Measurements from ENCODE around the gene B4GALNT1.

The B4GALNT1 gene

DNA sequence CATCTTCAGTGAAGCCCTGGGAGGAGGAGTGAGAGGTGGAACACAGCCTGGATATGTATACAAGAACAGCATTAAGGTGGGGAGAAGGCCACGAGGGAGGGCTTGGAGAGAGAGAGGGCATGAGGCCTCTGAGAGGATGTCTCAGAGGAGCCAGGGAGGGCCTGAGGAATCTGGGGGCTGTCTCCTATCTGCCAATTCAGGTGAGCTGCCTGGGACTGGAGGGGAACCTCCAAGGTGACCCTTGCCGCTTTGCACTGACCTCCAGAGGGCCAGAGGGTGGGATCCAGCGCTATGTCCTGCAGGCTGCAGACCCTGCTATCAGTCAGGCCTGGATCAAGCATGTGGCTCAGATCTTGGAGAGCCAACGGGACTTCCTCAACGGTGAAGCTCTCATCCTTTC lies 17.4 kb downstream of the B4GALNT1 start:
- TF ChIP-seq, protein P1, sequence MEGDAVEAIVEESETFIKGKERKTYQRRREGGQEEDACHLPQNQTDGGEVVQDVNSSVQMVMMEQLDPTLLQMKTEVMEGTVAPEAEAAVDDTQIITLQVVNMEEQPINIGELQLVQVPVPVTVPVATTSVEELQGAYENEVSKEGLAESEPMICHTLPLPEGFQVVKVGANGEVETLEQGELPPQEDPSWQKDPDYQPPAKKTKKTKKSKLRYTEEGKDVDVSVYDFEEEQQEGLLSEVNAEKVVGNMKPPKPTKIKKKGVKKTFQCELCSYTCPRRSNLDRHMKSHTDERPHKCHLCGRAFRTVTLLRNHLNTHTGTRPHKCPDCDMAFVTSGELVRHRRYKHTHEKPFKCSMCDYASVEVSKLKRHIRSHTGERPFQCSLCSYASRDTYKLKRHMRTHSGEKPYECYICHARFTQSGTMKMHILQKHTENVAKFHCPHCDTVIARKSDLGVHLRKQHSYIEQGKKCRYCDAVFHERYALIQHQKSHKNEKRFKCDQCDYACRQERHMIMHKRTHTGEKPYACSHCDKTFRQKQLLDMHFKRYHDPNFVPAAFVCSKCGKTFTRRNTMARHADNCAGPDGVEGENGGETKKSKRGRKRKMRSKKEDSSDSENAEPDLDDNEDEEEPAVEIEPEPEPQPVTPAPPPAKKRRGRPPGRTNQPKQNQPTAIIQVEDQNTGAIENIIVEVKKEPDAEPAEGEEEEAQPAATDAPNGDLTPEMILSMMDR (conservative IDR thresholded peaks at IDR 0.05; ENCODE audit: low read length): no peak
- no peak overlapping the region for H3K4me3 ChIP-seq (ENCODE audit: low read length)
- DNase-seq (ENCODE audit: low read depth): no peak

DNA sequence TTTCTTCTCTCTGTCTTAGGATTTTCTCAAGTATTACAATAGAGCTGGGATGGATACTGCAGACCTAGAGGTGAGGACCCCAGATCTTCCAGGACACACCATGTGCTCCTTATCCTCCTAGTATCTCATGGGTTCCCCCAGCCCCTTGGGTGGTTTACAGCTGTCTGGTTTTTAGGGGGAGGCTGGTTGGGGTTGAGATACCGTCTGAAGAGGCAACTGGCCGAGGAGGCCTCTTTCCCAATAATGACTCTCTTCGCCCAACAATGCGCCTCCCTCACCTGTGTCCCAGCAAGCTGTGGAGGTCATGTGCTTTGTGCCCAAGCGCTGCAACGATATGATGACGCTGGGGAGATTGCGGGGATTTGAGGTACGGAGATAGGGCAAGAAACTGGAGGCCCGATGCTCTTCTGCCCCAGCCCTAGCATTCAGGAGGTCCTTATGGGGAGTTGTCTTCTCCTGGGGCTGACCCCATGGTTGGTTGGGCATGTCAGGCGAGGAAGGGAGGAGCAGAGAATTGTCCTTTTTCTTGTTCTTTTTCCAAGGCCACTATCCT lies 18.0 kb downstream of the B4GALNT1 start:
- DNase-seq (ENCODE audit: low read depth): no peak
- TF ChIP-seq, protein P1 (conservative IDR thresholded peaks at IDR 0.05; ENCODE audit: low read length): no peak
- H3K4me3 ChIP-seq (ENCODE audit: low read length): no peak overlapping the region

DNA sequence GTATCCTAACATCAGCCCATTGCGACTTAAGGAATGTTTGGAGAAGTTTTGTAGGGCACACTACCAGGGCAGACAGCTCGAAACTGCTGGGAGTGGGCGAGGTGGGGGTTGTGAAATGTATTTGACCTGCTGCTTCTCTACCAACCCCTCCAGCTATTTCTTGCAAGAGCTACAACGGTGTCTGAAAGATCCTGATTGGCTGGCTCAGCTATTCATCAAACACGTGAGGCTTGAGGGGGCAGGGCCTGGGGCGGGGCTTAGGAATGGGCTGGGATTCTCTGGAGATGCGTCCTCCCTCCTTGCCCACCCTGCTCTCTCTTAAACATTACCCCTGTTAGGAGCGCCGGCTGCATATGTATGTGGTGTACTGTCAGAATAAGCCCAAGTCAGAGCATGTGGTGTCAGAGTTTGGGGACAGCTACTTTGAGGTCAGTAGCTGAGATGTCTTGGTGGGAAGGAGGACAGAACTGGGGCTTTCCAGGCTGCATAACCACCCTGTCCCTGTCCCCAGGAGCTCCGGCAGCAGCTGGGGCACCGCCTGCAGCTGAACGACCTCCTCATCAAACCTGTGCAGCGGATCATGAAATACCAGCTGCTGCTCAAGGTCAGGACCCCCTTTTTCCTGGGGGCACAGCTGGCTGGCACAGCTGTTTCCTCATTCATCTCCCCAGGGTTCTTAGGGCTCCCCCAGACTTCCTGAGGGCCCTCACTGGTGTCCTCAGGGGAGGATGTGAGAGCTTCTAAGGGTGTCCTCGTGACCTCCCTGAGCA lies 18.6 kb downstream of the B4GALNT1 start:
- DNase-seq (ENCODE audit: low read depth): peak; percentile 26
- TF ChIP-seq, protein P1 (conservative IDR thresholded peaks at IDR 0.05; ENCODE audit: low read length): no peak
- H3K4me3 ChIP-seq (ENCODE audit: low read length): no peak overlapping the region

DNA sequence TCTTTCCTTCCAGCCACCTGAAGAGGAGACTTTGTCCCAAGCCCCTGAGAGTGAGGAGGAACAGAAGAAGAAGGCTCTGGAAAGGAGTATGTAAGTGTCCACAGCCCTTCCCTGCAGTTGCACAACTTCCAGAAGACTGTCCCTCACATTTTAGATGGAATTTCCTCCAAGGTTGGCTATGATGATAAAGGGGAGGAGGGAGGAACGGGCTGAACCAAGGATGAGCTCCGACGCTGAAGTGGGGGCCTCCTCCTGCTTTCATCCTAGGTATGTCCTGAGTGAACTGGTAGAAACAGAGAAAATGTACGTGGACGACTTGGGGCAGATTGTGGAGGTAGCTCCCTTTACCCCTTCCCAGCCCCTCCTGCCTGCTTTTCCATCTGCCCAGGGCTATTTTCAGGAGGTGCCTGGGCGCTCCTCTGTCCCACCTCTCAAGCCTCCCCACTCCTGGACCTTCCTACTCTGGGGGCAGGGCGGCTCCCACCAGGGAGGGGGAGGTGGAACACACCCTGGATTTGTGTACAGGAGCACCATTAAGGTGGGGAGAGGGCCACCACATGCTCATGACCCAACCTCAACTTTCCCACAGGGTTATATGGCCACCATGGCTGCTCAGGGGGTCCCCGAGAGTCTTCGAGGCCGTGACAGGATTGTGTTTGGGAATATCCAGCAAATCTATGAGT lies 19.4 kb downstream of the B4GALNT1 start:
- TF ChIP-seq, protein P1 (conservative IDR thresholded peaks at IDR 0.05; ENCODE audit: low read length): no peak
- no peak for DNase-seq (ENCODE audit: low read depth)
- H3K4me3 ChIP-seq (ENCODE audit: low read length): no peak overlapping the region

DNA sequence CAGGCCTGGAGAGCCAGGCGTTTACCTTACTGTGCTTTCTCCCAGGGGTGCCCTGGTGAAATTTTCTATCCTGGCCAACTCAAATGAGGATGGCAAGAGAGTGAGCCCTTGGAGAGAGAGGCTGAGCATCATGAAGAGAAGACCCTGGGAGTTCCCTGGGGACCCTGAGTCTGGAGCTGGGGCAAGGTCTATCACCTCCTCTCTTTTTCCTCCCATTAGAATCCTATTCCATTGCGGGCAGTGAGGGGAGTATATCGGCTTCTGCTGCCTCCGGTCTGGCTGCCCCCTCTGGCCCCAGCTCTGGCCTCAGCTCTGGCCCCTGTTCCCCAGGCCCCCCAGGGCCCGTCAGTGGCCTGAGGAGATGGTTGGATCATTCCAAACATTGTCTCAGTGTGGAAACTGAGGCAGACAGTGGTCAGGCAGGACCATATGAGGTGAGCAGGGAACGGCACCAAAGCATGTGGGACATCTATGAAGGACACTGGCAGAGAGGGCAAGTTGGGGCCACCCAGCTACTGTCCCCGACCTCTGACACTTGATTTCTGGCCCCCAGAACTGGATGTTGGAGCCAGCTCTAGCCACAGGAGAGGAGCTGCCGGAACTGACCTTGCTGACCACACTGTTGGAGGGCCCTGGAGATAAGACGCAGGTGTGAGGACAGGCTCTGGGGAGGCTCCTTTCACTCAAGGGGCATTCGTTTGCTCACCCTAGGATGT lies 20.1 kb downstream of the B4GALNT1 start:
- no peak overlapping the region for H3K4me3 ChIP-seq (ENCODE audit: low read length)
- DNase-seq (ENCODE audit: low read depth): no peak
- TF ChIP-seq, protein P1 (conservative IDR thresholded peaks at IDR 0.05; ENCODE audit: low read length): no peak

DNA sequence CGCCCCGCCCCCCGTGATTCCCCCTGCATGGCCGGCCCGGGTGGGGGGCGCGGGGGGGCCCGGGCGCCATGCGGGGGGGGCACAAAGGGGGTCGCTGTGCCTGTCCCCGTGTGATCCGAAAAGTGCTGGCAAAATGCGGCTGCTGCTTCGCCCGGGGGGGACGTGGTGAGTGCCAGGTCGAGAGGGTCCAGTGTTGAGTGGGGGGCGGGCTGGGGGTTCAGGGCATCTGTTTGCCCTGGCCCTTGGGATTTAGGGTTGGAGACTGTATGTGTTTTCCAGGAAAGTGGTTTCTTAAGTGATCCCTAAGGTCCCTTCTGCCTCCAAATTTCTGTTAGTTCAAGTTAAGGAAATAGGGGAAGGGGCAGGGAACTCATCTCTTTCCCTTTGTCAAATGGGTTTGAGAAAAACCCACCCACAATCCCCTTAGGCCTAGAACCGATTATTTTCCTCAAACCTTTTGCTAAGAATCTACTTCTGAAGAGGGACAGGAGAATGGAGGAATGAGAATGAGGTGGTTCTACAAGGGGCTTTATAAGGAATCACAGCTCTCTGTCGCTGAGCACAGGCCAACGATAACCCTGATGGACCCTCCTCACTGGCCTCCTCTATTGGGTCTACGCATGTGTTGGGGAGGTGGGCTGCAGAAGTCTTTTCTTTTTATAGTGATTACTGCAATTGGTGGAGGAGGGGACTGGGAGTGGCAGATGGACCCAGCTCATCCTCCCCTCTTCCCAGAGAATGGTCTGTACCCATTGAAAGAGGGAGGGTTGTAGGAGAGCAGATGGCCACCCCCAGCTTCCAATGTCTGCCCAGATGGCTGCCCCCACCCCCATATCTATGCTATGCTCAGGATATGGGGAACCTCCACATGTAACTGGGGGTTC lies 20.9 kb downstream of the B4GALNT1 start:
- H3K4me3 ChIP-seq (ENCODE audit: low read length): peak overlapping the region; percentile 69
- TF ChIP-seq, protein P1 (conservative IDR thresholded peaks at IDR 0.05; ENCODE audit: low read length): no peak
- no peak for DNase-seq (ENCODE audit: low read depth)

Data from AG10803 (cell line).